ENCODE data around the gene CASQ1.

The CASQ1 gene

GRCh38 chr1:160207118-160207650 lies 16.8 kb downstream of the CASQ1 start:
- peak overlapping the region; percentile 19 for H3K4me3 ChIP-seq (ENCODE audit: low read depth, low read length)
- TF ChIP-seq, protein P1, sequence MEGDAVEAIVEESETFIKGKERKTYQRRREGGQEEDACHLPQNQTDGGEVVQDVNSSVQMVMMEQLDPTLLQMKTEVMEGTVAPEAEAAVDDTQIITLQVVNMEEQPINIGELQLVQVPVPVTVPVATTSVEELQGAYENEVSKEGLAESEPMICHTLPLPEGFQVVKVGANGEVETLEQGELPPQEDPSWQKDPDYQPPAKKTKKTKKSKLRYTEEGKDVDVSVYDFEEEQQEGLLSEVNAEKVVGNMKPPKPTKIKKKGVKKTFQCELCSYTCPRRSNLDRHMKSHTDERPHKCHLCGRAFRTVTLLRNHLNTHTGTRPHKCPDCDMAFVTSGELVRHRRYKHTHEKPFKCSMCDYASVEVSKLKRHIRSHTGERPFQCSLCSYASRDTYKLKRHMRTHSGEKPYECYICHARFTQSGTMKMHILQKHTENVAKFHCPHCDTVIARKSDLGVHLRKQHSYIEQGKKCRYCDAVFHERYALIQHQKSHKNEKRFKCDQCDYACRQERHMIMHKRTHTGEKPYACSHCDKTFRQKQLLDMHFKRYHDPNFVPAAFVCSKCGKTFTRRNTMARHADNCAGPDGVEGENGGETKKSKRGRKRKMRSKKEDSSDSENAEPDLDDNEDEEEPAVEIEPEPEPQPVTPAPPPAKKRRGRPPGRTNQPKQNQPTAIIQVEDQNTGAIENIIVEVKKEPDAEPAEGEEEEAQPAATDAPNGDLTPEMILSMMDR (IDR thresholded peaks at IDR 0.05; ENCODE audit: borderline replicate concordance, insufficient read depth, low read depth, low read length), result no peak

DNA sequence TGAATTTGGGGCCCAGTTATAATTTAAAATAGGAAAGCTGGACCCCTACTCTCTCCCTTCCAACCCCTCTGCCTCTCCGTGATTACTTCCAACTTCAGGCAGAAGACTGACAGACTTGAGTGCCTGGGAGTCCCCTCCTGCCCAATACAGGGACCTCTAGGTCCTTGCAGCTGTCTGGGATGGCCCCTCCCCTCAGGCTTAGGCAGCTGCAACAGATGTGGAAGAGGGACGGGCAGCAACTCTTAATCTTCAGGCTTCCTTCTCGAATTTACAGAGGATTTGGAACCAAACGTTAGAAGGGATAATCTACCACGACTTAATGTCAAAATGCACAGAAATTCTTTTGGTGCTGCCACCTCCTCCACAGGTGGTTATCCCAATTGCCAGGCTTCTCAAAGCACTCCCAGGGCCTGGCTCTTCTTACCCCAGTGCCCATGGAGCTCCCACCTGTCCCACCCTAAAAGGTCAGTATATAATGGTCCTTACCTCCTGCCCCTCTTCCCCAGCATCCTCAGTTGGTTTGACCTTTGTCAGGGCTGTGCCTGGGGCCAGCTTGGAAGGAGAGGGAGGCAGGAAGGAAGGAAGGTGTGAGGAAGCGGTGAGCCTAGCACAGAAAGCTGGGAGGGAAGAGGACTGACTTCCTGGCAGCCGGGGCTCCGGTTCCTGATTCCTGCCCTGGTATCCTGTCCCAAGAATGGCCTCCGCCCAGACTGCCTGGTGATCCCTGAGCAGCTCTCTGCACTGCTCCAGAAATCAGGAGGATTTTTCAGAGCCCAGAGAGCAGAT lies 17.6 kb downstream of the CASQ1 start:
- no peak overlapping the region for H3K4me3 ChIP-seq (ENCODE audit: low read depth, low read length)
- TF ChIP-seq, protein P1 (IDR thresholded peaks at IDR 0.05; ENCODE audit: borderline replicate concordance, insufficient read depth, low read depth, low read length), result no peak

DNA sequence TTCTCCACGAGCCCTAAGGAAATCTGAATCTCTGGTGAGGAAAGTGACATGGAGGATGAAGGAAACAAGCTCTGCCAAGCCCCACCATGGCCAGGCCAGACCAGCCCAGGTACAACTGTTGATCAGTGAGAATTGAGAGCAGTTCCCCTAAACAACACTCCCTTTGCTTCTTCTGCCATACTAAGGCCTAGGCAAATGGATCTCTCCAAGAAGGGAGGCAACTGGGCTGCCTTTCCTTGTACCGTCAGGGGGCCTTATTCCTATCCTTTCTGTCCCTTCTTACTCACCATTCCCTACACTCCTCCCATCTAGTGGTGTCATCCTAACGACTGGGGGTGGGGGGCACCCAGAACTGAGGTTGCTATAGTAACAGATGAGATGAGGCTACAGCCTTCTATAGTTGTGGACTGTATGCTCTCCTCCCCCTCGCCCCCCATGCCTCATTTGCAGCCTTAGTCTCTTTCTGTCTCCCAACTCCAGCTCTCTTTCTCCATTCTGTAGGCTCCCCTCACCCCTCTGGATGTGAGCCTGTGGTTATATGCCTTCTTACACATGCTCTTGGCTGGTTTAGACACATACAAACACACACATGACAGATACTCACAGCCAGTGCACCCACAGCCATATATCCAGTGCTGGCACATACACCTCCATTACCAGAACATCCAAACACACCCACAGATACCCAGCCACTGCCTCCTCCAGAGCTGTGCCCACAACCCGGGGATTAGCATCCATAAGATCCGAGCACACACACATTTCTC lies 18.4 kb downstream of the CASQ1 start:
- no peak overlapping the region for H3K4me3 ChIP-seq (ENCODE audit: low read depth, low read length)
- TF ChIP-seq, protein P1 (IDR thresholded peaks at IDR 0.05; ENCODE audit: borderline replicate concordance, insufficient read depth, low read depth, low read length), result no peak

- H3K4me3 ChIP-seq (ENCODE audit: low read depth, low read length), result no peak overlapping the region
- TF ChIP-seq, protein P1 (IDR thresholded peaks at IDR 0.05; ENCODE audit: borderline replicate concordance, insufficient read depth, low read depth, low read length), result no peak
These were observed 19.1 kb downstream of the CASQ1 start for GRCh38 chr1:160209321-160210046.

- TF ChIP-seq, protein P1 (IDR thresholded peaks at IDR 0.05; ENCODE audit: borderline replicate concordance, insufficient read depth, low read depth, low read length), result no peak
- H3K4me3 ChIP-seq (ENCODE audit: low read depth, low read length), result no peak overlapping the region
These were observed 20.2 kb downstream of the CASQ1 start for GRCh38 chr1:160210561-160210960.

GRCh38 chr1:160211046-160211790 lies 20.8 kb downstream of the CASQ1 start:
- TF ChIP-seq, protein P1 (IDR thresholded peaks at IDR 0.05; ENCODE audit: borderline replicate concordance, insufficient read depth, low read depth, low read length), result no peak

More at GRCh38 chr1:160211046-160211790, 20.8 kb downstream of the CASQ1 start:
- H3K4me3 ChIP-seq (ENCODE audit: low read depth, low read length), result no peak overlapping the region
